NCI-H524 (cell line): ENCODE data around the gene RNF182.
"Not testable (repeated sequence)": the region's sequence is repeated elsewhere in the genome, so short reads cannot be mapped to it uniquely, and the experiment has no call there.

ENCODE experiments used
- DNase-seq, 2 experiments: peaks; one replicate each; lab custom pipeline; 2025; lab: John Stamatoyannopoulos, UW

Gene RNF182

DNA sequence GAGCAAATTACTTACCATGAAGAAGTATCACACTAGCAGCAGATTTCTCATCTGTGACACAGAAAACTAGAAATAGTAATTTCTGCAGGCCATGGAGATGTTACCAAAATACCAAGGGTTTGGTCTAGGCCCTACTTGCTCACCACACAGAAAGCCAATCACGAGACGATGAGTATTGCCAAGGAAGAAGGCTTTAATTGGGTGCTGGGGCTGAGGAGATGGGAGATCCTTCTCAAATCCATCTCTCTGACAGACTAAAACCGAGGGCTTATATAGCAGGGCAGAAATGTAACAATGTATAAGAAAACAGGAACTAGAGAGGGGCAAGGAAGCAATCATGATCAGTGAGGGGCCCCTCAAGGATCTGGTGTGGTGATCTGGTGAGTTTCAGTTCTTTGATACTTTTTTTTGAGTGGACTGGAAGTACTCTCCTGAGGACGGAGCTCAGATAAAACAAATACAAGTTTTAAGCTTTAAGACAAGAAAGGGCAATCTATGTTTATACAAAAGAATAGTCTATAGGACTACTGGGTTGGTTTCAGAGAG lies 40.9 kb downstream of the RNF182 start:
- DNase-seq, result no peak

DNA sequence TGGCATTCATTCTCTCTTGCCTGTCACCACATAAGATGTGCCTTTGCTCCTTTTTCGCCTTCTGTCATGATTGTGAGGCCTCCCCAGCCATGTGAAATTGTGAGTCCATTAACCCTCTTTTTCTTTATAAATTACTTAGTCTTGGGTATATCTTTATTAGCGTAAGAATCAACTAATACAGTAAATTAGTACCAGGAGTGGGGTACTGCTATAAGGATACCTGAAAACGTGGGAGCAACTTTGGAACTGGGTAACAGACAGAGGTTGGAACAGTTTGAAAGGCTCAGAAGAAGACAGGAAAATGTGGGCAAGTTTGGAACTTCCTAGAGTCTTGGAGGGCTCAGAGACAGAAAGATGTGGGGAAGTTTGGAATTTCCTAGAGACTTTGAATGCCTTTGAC lies 46.6 kb downstream of the RNF182 start:
- no peak for DNase-seq

DNA sequence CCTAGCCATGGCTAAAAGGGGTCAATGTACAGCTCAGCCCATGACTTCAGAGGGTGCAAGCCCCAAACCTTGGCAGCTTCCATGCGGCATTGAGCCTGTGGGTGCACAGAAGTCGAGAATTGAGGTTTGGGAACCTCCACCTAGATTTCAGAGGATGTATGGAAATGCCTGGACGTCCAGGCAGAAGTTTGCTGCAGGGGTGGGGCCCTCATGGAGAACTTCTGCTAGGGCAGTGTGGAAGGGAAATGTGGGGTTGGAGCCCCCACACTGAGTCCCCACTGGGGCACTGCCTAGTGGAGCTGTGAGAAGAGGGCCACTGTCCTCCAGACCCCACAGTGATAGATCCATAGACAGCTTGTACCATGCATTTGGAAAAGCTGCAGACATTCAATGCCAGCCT lies 47.9 kb downstream of the RNF182 start:
- not testable (repeated sequence) for DNase-seq

DNA sequence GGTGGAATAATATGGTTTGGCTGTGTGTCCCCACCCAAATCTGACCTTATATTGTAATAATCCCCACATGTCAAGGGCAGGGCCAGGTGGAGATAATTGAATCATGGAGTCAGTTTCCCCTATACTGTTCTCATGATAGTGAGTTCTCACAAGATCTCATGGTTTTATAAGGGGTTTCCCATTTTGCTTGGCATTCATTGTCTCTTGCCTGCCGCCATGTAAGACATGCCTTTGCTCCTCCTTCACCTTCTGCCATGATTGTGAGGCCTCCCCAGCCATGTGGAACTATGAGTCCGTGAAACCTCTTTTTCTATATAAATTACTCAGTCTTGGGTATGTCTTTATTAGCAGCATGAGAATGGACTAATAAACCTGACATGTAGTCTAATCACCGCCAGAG lies 48.7 kb downstream of the RNF182 start:
- not testable (repeated sequence) for DNase-seq

GRCh38 chr6:13978102-13978640 lies 53.4 kb downstream of the RNF182 start:
- DNase-seq, result no peak

GRCh38 chr6:13978787-13979186 lies 54.0 kb downstream of the RNF182 start:
- DNase-seq, result no peak

GRCh38 chr6:13979284-13980171 lies 54.8 kb downstream of the RNF182 start:
- DNase-seq, result no peak

DNA sequence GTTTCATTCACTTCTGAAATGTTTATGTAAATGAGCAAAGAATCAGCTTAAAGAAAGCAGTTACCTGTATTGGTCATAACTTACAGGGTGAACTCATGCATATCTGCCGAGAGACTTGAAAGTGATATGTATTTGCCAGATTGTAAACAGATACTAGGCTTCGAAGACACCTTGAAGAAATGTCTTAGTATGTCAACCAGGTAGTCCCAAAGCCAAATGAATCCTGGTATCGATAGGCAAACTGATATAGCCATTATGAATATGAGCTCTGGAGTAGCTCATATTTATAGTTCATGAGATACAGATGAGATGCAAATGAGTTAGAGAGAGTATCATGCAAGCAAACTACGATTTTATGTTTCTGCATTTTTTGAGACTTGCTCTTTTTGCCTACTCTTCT lies 55.8 kb downstream of the RNF182 start:
- DNase-seq, result no peak

DNA sequence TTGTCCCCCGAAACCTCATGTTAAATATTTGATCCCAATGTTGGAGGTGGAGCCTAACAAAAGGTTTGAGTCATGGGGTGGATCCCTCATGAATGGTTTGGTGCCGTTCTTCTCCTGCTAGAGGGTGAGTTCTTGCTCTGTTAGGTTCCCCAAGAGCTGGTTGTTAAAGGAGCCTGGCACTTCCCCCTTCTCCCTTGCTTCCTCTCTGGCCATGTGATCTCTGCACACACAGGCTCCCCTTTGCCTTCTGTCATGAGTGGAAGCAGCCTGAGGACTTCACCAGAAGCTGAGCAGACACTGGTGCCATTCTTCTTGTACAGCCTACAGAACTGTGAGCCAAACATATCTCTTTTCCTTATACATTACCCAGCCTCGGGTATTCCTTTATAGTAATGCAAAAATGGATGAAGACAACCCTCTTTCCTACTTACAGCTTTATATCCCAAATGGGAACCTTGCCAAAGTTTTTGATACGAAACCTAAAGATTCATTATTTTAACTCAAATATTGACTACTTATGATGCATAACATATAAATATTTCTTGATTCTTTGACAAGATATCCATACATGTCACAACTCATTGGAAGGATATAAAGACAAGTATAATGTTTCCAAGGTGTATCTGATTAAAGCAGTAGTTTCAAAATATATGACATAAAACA lies 61.0 kb downstream of the RNF182 start:
- no peak for DNase-seq

- no peak for DNase-seq
Observed at GRCh38 chr6:13986700-13987399, 62.1 kb downstream of the RNF182 start.

- DNase-seq, result no peak
Observed at GRCh38 chr6:13987400-13987865, 62.7 kb downstream of the RNF182 start.

- peak; percentile 21 to 72 for DNase-seq
Observed at GRCh38 chr6:13988049-13988738, 63.4 kb downstream of the RNF182 start.

DNA sequence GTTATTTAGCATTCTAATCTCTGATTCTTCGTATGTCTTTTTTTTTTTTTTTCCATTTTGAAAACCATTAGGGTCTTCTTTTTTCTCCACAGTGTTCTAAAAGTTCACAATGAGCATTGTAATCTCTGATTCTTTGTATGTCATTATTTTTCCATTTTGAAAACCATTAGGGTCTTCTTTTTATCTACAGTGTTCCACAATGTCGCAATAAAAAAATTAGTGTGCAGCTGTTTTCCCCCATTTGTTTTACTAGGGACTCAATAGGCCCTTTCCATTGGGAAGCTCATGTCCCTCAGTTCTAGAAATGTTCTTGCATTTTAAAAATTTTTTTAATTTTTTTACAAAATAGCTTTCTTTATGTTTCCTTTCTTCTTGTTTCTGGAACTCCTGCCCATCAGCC lies 64.2 kb downstream of the RNF182 start:
- no peak for DNase-seq

GRCh38 chr6:13989496-13990144 lies 64.9 kb downstream of the RNF182 start:
- DNase-seq, result no peak

DNA sequence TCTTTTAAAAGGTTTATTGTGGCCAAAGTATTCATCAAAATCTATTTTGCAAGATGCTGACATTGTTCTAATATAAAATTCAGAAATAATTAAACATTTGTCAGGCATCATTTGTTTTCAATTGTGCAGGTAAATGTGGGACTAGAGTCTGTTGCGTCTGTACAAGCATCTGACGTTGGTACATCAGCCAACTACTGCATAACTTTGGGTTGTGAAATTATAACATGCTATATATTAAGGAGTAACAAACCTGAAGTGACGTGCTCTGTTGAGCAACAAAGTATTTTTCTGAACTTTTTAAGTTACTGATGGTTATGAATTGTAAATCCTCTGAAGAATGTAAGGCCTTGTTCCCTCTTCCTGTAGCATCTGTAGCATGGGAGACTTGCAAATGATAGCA lies 66.0 kb downstream of the RNF182 start:
- no peak for DNase-seq

- no peak for DNase-seq
Observed at GRCh38 chr6:13991393-13991792, 66.6 kb downstream of the RNF182 start.

DNA sequence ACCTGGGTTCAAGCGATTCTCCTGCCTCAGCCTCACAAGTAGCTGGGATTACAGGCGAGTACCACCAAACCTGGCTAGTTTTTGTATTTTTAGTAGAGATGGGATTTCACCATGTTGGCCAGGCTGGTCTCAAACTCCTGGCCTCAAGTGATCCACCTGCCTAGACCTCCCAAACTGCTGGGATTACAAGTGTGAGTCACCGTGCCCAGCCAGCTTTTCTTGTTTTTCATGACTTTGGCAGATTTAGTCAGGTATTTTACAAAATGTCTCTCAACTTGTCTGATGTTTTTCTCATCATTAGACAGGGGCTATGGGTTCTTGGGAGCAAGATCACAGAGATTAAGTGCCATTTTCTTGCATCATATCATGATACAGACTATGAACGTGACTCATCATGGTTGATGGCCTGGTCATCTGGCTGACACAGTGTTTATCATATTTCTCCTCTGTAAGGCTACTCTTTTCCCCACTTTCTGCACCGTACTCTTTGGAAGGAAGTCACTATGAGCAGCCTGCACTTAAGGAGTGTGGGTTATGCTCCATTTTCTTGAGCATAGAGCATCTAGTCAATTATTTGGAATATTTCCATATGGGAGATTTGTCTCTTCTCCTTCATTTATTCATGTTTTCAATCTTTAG lies 67.8 kb downstream of the RNF182 start:
- no peak for DNase-seq

DNA sequence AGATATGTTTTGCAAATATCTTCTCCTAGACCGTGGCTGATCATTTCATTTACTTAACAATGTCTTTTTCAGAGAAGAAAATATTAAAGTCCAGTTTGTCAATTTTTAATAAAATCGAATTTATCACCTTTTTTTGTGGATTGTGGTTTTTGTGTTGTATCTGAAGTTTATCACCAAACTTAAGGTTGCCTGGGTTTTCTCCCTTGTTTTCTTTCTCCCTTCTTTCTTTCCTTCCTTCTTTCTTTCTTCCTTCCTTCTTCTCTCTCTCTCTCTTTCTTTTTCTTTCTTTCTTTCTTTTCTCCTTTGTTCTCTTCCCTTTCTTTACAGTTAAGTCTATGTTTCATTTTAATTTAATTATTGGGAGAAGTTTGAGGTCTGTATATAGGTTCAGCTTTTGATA lies 68.7 kb downstream of the RNF182 start:
- no peak for DNase-seq

- no peak for DNase-seq
Observed at GRCh38 chr6:13998356-13998755, 73.6 kb downstream of the RNF182 start.

- no peak for DNase-seq
Observed at GRCh38 chr6:14000901-14001300, 76.1 kb downstream of the RNF182 start.
